IMR-90 (cell line): ENCODE measurements around the gene TTC27. TPM values are rescaled to one million over a fixed set of nuclear protein-coding genes. Genes with fewer than 3 reads are reported as not detected.

Experiments used
- ATAC-seq: fragments of 200-7000 bp; cut with Tn5 transposase; 2 replicates; pipeline ENCODE4 v1.9.1; 2020; ENCODE audit warnings: low read depth, mild to moderate bottlenecking, moderate library complexity
- BruUV-seq: library from RNA; stranded (reverse); fragments of 400-500 nt; replicated peaks from 2 replicates; lab custom pipeline; 2021; lab: Mats Ljungman, UMichigan
- CTCF ChIA-PET: fragments of 300-600 bp; formaldehyde crosslinking; extraction: SDS; loops from one replicate; lab custom pipeline; 2021; ENCODE audit warnings: antibody characterized with exemption; lab: Yijun Ruan, JAX
- POLR2A ChIA-PET: fragments of 300-600 bp; sonication (Branson Sonifier 250); formaldehyde crosslinking; loops from one replicate; lab custom pipeline; 2022; ENCODE audit warnings: antibody characterized with exemption; ENCODE audit not compliant: unreplicated experiment; lab: Charles Lee
- DNase-seq: peaks from one replicate; pipeline ENCODE4 v3.0.0; 2013
- H2AFZ ChIP-seq: replicated peaks from 2 replicates; pipeline ENCODE3; 2013; ENCODE audit warnings: low read length, mild to moderate bottlenecking; ENCODE audit not compliant: poor library complexity
- H2AK5ac ChIP-seq: 2 replicates; pipeline ENCODE4 v1.6.1; 2013; ENCODE audit warnings: low read depth, low read length, inconsistent platforms
- H2AK9ac ChIP-seq: replicated peaks from 2 replicates; pipeline ENCODE3; 2013; ENCODE audit warnings: mild to moderate bottlenecking, low read depth, low read length, moderate library complexity; ENCODE audit not compliant: poor library complexity
- H2BK120ac ChIP-seq: 2 replicates; pipeline ENCODE4 v1.6.1; 2013; ENCODE audit warnings: low read depth, low read length, inconsistent platforms
- H2BK15ac ChIP-seq: 3 replicates; pipeline ENCODE4 v1.6.1; 2013; ENCODE audit warnings: low read depth, low read length, inconsistent platforms
- H2BK20ac ChIP-seq: 2 replicates; pipeline ENCODE4 v1.6.1; 2013; ENCODE audit warnings: low read depth, mild to moderate bottlenecking, inconsistent platforms, low read length, moderate library complexity
- H2BK5ac ChIP-seq: 2 replicates; pipeline ENCODE4 v1.6.1; 2013; ENCODE audit warnings: mild to moderate bottlenecking, low read depth, low read length, inconsistent platforms; ENCODE audit not compliant: poor library complexity, severe bottlenecking
- H3K14ac ChIP-seq: replicated peaks from 2 replicates; pipeline ENCODE4 v1.6.1; 2013; ENCODE audit warnings: low read depth, low read length, inconsistent platforms
- H3K18ac ChIP-seq: 2 replicates; pipeline ENCODE4 v1.6.1; 2013; ENCODE audit warnings: low read depth, low read length, control low read depth
- H3K23ac ChIP-seq: 2 replicates; pipeline ENCODE4 v1.6.1; 2013; ENCODE audit warnings: low read depth, low read length, inconsistent platforms
- H3K27ac ChIP-seq: 2 replicates; pipeline ENCODE4 v1.5.1; 2013; ENCODE audit warnings: mild to moderate bottlenecking, control low read depth, low read length; ENCODE audit not compliant: insufficient read depth
- H3K27me3 ChIP-seq: 2 replicates; pipeline ENCODE4 v1.6.1; 2013; ENCODE audit warnings: low read length; ENCODE audit not compliant: control insufficient read depth, insufficient read depth
- H3K36me3 ChIP-seq: 2 replicates; pipeline ENCODE4 v1.6.1; 2013; ENCODE audit warnings: low read length, mixed read lengths; ENCODE audit not compliant: control insufficient read depth, insufficient read depth
- H3K4ac ChIP-seq: 2 replicates; pipeline ENCODE4 v1.6.1; 2013; ENCODE audit warnings: low read depth, low read length, inconsistent platforms
- H3K4me1 ChIP-seq: 2 replicates; pipeline ENCODE4 v1.6.1; 2013; ENCODE audit warnings: low read length, mixed read lengths; ENCODE audit not compliant: control insufficient read depth, insufficient read depth
- H3K4me2 ChIP-seq: 2 replicates; pipeline ENCODE4 v1.6.1; 2013; ENCODE audit warnings: low read depth, mild to moderate bottlenecking, control low read depth, low read length, moderate library complexity
- H3K4me3 ChIP-seq: 2 replicates; pipeline ENCODE4 v1.5.1; 2013; ENCODE audit warnings: low read depth, mild to moderate bottlenecking, control low read depth, low read length, moderate library complexity; ENCODE audit not compliant: insufficient read depth
- H3K56ac ChIP-seq: 2 replicates; pipeline ENCODE4 v1.6.1; 2013; ENCODE audit warnings: low read length, inconsistent platforms; ENCODE audit not compliant: insufficient read depth; ENCODE audit errors: extremely low read depth
- H3K79me1 ChIP-seq, 2 experiments: 2 replicates each; pipeline ENCODE4 v1.6.1; 2013; ENCODE audit warnings: low read length in 2 of 2, inconsistent platforms in 1 of 2, low read depth in 1 of 2
- H3K9ac ChIP-seq: 2 replicates; pipeline ENCODE4 v1.6.1; 2013; ENCODE audit warnings: low read depth, low read length, control low read depth
- H3K9me1 ChIP-seq: 2 replicates; pipeline ENCODE4 v1.6.1; 2013; ENCODE audit warnings: low read length, inconsistent platforms; ENCODE audit not compliant: insufficient read depth
- H3K9me3 ChIP-seq: 2 replicates; pipeline ENCODE4 v1.6.1; 2013; ENCODE audit warnings: low read length; ENCODE audit not compliant: control insufficient read depth, insufficient read depth
- H4K20me1 ChIP-seq: 2 replicates; pipeline ENCODE4 v1.6.1; 2013; ENCODE audit warnings: low read length, inconsistent platforms; ENCODE audit not compliant: insufficient read depth
- H4K5ac ChIP-seq: 2 replicates; pipeline ENCODE4 v1.6.1; 2013; ENCODE audit warnings: mild to moderate bottlenecking, low read depth, low read length, control low read depth
- H4K8ac ChIP-seq, 2 experiments: 2 replicates each; pipeline ENCODE4 v1.6.1; 2013; ENCODE audit warnings: low read depth in 2 of 2, low read length in 2 of 2, control low read depth in 1 of 2, inconsistent platforms in 1 of 2
- H4K91ac ChIP-seq: 2 replicates; pipeline ENCODE4 v1.6.1; 2013; ENCODE audit warnings: low read depth, low read length, inconsistent platforms; ENCODE audit not compliant: insufficient read depth
- BHLHE40 ChIP-seq: fragments of 150-350 bp; IDR thresholded peaks from 2 replicates; pipeline ENCODE4 v1.6.1; 2016; ENCODE audit warnings: mild to moderate bottlenecking, low read depth, low read length
- CEBPB ChIP-seq: IDR thresholded peaks from 2 replicates; pipeline ENCODE4 v1.6.1; 2012; ENCODE audit warnings: low read depth, low read length, improper control_type of control experiment
- CHD1 ChIP-seq: IDR thresholded peaks from 2 replicates; pipeline ENCODE4 v1.6.1; 2012; ENCODE audit warnings: low read depth, low read length, improper control_type of control experiment
- CTCF ChIP-seq: conservative IDR thresholded peaks from 2 replicates; pipeline ENCODE4 v1.5.1; 2012; ENCODE audit warnings: mild to moderate bottlenecking, low read depth, low read length, improper control_type of control experiment
- ELK1 ChIP-seq: fragments of 150-350 bp; IDR thresholded peaks from 2 replicates; pipeline ENCODE4 v1.6.1; 2016; ENCODE audit warnings: low read depth, mild to moderate bottlenecking, low read length, moderate library complexity, borderline replicate concordance
- FOS ChIP-seq: fragments of 150-350 bp; IDR thresholded peaks from 2 replicates; pipeline ENCODE4 v1.6.1; 2016; ENCODE audit warnings: low read depth, low read length
- MAFK ChIP-seq: IDR thresholded peaks from 2 replicates; pipeline ENCODE4 v1.6.1; 2012; ENCODE audit warnings: low read depth, low read length, improper control_type of control experiment
- MXI1 ChIP-seq: IDR thresholded peaks from 2 replicates; pipeline ENCODE4 v1.6.1; 2012; ENCODE audit warnings: low read depth, mild to moderate bottlenecking, low read length, moderate library complexity, borderline replicate concordance
- NFE2L2 ChIP-seq: fragments of 150-350 bp; IDR thresholded peaks from 2 replicates; pipeline ENCODE4 v1.6.1; 2016; ENCODE audit warnings: low read depth, mild to moderate bottlenecking, low read length
- POLR2A ChIP-seq: IDR thresholded peaks from 2 replicates; pipeline ENCODE4 v1.6.1; 2012; ENCODE audit warnings: mild to moderate bottlenecking, low read depth, low read length
- RAD21 ChIP-seq: IDR thresholded peaks from 2 replicates; pipeline ENCODE4 v1.6.1; 2012; ENCODE audit warnings: low read length, improper control_type of control experiment
- RCOR1 ChIP-seq: IDR thresholded peaks from 2 replicates; pipeline ENCODE4 v1.6.1; 2012; ENCODE audit warnings: mild to moderate bottlenecking, low read length, improper control_type of control experiment; ENCODE audit not compliant: insufficient replicate concordance
- RFX5 ChIP-seq: IDR thresholded peaks from 2 replicates; pipeline ENCODE4 v1.8.0; 2012; ENCODE audit warnings: low read depth, mild to moderate bottlenecking, low read length, moderate library complexity
- SMC3 ChIP-seq: fragments of 150-350 bp; IDR thresholded peaks from 2 replicates; pipeline ENCODE4 v1.6.1; 2016; ENCODE audit warnings: low read depth, mild to moderate bottlenecking, antibody characterized with exemption, low read length, moderate library complexity
- USF2 ChIP-seq: fragments of 150-350 bp; IDR thresholded peaks from 2 replicates; pipeline ENCODE4 v1.6.1; 2017; ENCODE audit warnings: mild to moderate bottlenecking, antibody characterized with exemption, low read length, low read depth
- WGBS, 2 experiments: methylation state at CpG; one replicate each; pipeline versions ENCODE4 v1.1.5 to v1.1.7; 2013; ENCODE audit warnings: missing lambda C conversion rate in 2 of 2; ENCODE audit not compliant: insufficient read length in 1 of 2; ENCODE audit errors: extremely low coverage in 2 of 2; 5-methylcytosine and 5-hydroxymethylcytosine counted together
- dilution Hi-C: fragments of 300-500 bp; cut with HindIII; formaldehyde crosslinking; loops from one replicate; pipeline ENCODE4 v1.14.3; 2018; ENCODE audit warnings: low sequenced_read_pairs; ENCODE audit not compliant: unreplicated experiment
- in situ Hi-C: fragments of 300-500 bp; cut with MboI; formaldehyde crosslinking; loops from 3 replicates; pipeline ENCODE4 v1.14.3; 2019; ENCODE audit warnings: low sequenced_read_pairs, inconsistent platforms, mixed read lengths
- intact Hi-C: fragments of 100-400 bp; cut with micrococcal nuclease; formaldehyde crosslinking; loops from 2 replicates; pipeline ENCODE4 v1.10.0; 2022
- polyA plus RNA-seq, 3 experiments: library from polyadenylated mRNA; depleted of rRNA; stranded (reverse); fragments of >200 nt; gene quantifications; 2 replicates each; pipeline ENCODE4 v1.2.3, GENCODE V29; 2012; ENCODE audit warnings: low replicate concordance in 1 of 3
- total RNA-seq: library from RNA; depleted of rRNA; stranded (reverse); fragments of >200 nt; gene quantifications from 2 replicates; pipeline ENCODE4 v1.2.3, GENCODE V29; 2012

TTC27 gene
- total and polyA plus RNA-seq, 2 of the 4 experiments (the other 2 are of a cell fraction) = 12.7 to 30.5 TPM

- no peak overlapping the region for H2AK5ac ChIP-seq
- H3K56ac ChIP-seq = no peak overlapping the region
- intact Hi-C loops (no loop called here), in situ Hi-C loops (no loop called here), dilution Hi-C loops (no loop called here)
- no peaks in the 10 kb centered on the region for H3K27me3 ChIP-seq
- peaks cover 4% of the 10 kb centered on the region; the same call in 1 of the 2 replicates for H3K4me1 ChIP-seq
- peaks cover 0 to 8% of the 10 kb centered on the region in 2 experiments; a peak in 3 of 4 replicates for H3K79me1 ChIP-seq
- no peak overlapping the region for H3K18ac ChIP-seq
- H3K9ac ChIP-seq = no peak overlapping the region
- no peaks in the 10 kb centered on the region for H4K20me1 ChIP-seq
- 0 out of 2 replicates have a peak, but pooled peaks cover 4% of the 10 kb centered on the region for H3K9me1 ChIP-seq
- no peak overlapping the region for H3K4me3 ChIP-seq
- BruUV-seq = no TSS peak
- H4K8ac ChIP-seq = no peak overlapping the region
- H2AFZ ChIP-seq = no peak overlapping the region
- H4K91ac ChIP-seq = no peak overlapping the region
- ChIA-PET POLR2A (no interaction called here), CTCF (no interaction called here)
- H3K4ac ChIP-seq = no peak overlapping the region
- H3K4me2 ChIP-seq = no peak overlapping the region
- no peak overlapping the region for H2BK120ac ChIP-seq
- no peak overlapping the region for H3K27ac ChIP-seq
- no peak overlapping the region for H2BK20ac ChIP-seq
- H2AK9ac ChIP-seq = no peak overlapping the region
- H3K9me3 ChIP-seq = no peaks in the 10 kb centered on the region
- H3K14ac ChIP-seq = no peak overlapping the region
- H4K5ac ChIP-seq = no peak overlapping the region
- ATAC-seq = no peak
- WGBS, 2 experiments = 100% methylated on average over 1 of the region's 1 CpG; no CpG with 5 or more reads in 1 of the 2 experiments
- H2BK5ac ChIP-seq = no peak overlapping the region
- H3K23ac ChIP-seq = no peak overlapping the region
- no peak overlapping the region for H2BK15ac ChIP-seq
- no peak for DNase-seq
- no peaks in the 10 kb centered on the region for H3K36me3 ChIP-seq
- no peak for TF ChIP-seq USF2
- no peak for TF ChIP-seq BHLHE40
- TF ChIP-seq CEBPB = no peak
- TF ChIP-seq RAD21 = no peak
- no peak for TF ChIP-seq POLR2A
- TF ChIP-seq ELK1 = no peak
- TF ChIP-seq CTCF = no peak
- no peak for TF ChIP-seq RFX5
- TF ChIP-seq CHD1 = no peak
- TF ChIP-seq RCOR1 = no peak
- no peak for TF ChIP-seq FOS
- TF ChIP-seq MXI1 = no peak
- TF ChIP-seq MAFK = no peak
- TF ChIP-seq SMC3 = no peak
- TF ChIP-seq NFE2L2 = no peak
These were observed 140.7 kb downstream of the TTC27 start for GRCh38 chr2:32768387-32769174.
